Mesenteric fat pad (tissue), 1 donor: ENCODE results near the gene UNC5B. TPM values are rescaled to one million over a fixed set of nuclear protein-coding genes. Genes with fewer than 3 reads are reported as not detected.

Source experiments
- DNase-seq: peaks from one replicate; pipeline ENCODE4 v3.0.0-alpha.2; 2020; ENCODE audit warnings: low spot score
- total RNA-seq: library from RNA; stranded (reverse); fragmentation: NEBNext Ultra II Directional; extraction: Animal tissue kit (Norgen Biotek cat#: 25700); gene quantifications from one replicate; pipeline ENCODE4 v1.2.1, GENCODE V29; 2021
- donor health status: DM: yes; HTN: yes; CAD: no.

The UNC5B gene
- total RNA-seq, 1 donor from 2014 or later, result 5.3 TPM

GRCh38 chr10:71209352-71209715 is 3.0 kb upstream of the UNC5B start:
- DNase-seq, result no peak

- DNase-seq, result peak; percentile 74
Measured at GRCh38 chr10:71209731-71210541, 2.4 kb upstream of the UNC5B start.

GRCh38 chr10:71210542-71210871 is 1.9 kb upstream of the UNC5B start:
- peak; percentile 41 for DNase-seq

- peak; percentile 79 for DNase-seq
Measured at GRCh38 chr10:71211053-71211452, 1.3 kb upstream of the UNC5B start.

- DNase-seq, result no peak
Measured at GRCh38 chr10:71211775-71212317, 524 bp upstream of the UNC5B start.

- DNase-seq, result peak; percentile 89
Measured at GRCh38 chr10:71213127-71213621, 804 bp downstream of the UNC5B start.

GRCh38 chr10:71213761-71214440 is 1.5 kb downstream of the UNC5B start:
- DNase-seq, result peak; percentile 87

GRCh38 chr10:71214641-71215559 is 2.5 kb downstream of the UNC5B start:
- DNase-seq, result peak; percentile 57

GRCh38 chr10:71216363-71216695 is 4.0 kb downstream of the UNC5B start:
- peak; percentile 60 for DNase-seq

- peak; percentile 86 for DNase-seq
Measured at GRCh38 chr10:71216751-71217265, 4.4 kb downstream of the UNC5B start.

GRCh38 chr10:71217266-71218045 is 5.1 kb downstream of the UNC5B start:
- peak; percentile 89 for DNase-seq

GRCh38 chr10:71218046-71218650 is 5.8 kb downstream of the UNC5B start:
- DNase-seq, result peak; percentile 79

GRCh38 chr10:71218651-71219050 is 6.3 kb downstream of the UNC5B start:
- peak; percentile 73 for DNase-seq

GRCh38 chr10:71219236-71219917 is 7.0 kb downstream of the UNC5B start:
- peak; percentile 55 for DNase-seq

GRCh38 chr10:71219918-71220688 is 7.7 kb downstream of the UNC5B start:
- peak; percentile 59 for DNase-seq

GRCh38 chr10:71220689-71221540 is 8.5 kb downstream of the UNC5B start:
- peak; percentile 69 for DNase-seq

GRCh38 chr10:71221586-71222202 is 9.3 kb downstream of the UNC5B start:
- DNase-seq, result peak; percentile 39
